Thoracic aorta endothelial cell (primary cell): ENCODE results near the gene RUNX2. TPM values are rescaled to one million over a fixed set of nuclear protein-coding genes. Genes with fewer than 3 reads are reported as not detected.

ENCODE experiments used
- total RNA-seq: library from RNA; depleted of rRNA; stranded (reverse); fragments of >200 nt; gene quantifications from 2 replicates; pipeline ENCODE4 v1.2.3, GENCODE V29; 2012

RUNX2 gene
- not detected in 2 replicates for total RNA-seq

GRCh38 chr6:45327956-45328522 lies at the start of gene RUNX2:
Gene RUNX2, plus strand, starts transcription at chr6:45328330. Its CDS starts 397 bp downstream, at chr6:45328727.

GRCh38 chr6:45377554-45378333 lies 49.6 kb downstream of the RUNX2 start, which contains the start of gene SUPT3H:
Gene SUPT3H, minus strand, starts transcription at chr6:45377934.

Other genes with a start within 250 kb of the RUNX2 start
- 7.8 and 8.8 TPM in 2 replicates for gene SUPT3H, start 49.6 kb downstream of the RUNX2 start, total RNA-seq